ENCODE results near the gene TSHZ2. TPM values are rescaled to one million over a fixed set of nuclear protein-coding genes. Genes with fewer than 3 reads are reported as not detected.

Gene TSHZ2
- total RNA-seq, 2 experiments from 2014 or later, result 8.1 to 9.2 TPM

DNA sequence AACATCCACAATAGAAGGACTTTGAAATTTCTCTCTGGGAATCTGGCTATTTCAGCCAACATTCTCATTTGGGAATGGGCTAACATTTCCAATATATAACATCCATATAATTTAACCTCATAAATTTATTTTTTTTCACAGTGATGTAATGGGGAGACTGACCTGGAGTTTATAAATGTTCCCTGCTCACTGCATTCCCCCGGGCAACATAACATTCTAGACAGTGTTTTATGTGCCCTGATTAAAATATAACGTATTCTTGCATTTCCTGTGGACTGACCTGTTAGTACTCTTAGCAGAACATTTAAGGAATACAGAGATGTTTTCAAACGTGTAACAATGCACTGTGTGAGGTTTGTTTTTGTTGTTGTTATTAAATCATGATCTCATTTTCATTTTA is 20.9 kb downstream of the TSHZ2 start:
- DNase-seq, result no peak
- no peak overlapping the region for H3K4me3 Mint-ChIP-seq
- H3K27ac Mint-ChIP-seq, result peak overlapping the region; percentile 5
- H3K4me1 Mint-ChIP-seq, result peaks cover 15% of the 10 kb centered on the region
- no peaks in the 10 kb centered on the region for H3K36me3 Mint-ChIP-seq (ENCODE audit: low read depth)
- ChIA-PET POLR2A (no interaction called here), CTCF (interaction anchor here (1.6 kb wide), 1 partner anchor 9 kb away, joined by 4 read pairs; no protein-coding TSS in a partner anchor)
- no peaks in the 10 kb centered on the region for H3K9me3 Mint-ChIP-seq
- H3K27me3 Mint-ChIP-seq, result no peaks in the 10 kb centered on the region

DNA sequence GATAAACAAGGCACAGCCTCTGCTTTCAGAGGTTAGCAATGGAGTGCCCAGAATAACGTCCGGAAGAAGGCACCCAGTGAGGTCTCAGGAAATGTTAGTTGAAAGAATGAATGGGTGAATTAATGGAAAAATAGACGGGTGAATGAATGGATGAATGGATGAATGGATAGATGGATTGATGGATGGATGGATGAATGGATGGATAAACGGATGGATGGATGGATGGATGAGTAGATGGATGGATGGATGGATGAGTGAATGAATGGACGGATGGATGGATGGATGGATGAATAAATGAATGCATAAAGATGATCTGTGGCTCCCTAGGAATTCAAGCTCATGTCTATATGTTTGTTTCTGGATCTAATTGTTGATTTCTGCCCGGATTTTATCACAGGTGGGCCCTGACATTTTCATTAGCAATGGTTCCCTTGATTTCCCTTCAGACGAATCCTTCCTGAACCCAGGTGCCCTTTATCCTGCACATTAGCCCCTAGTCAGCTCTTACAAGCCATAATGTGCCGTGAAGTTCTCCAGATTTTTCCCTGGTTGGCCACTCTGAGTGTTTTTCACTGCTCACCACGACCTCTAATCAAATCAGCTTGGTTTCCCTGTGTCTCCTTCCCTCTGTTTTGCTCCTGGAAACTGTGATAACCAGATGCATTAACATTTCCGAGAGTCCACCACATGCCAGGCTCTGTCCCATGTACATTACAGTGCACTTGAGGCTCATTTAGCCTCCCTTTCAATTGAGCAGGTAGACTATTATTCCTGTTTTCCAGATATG is 22.2 kb downstream of the TSHZ2 start:
- H3K27ac Mint-ChIP-seq, result no peak overlapping the region
- no peak overlapping the region for H3K4me3 Mint-ChIP-seq
- H3K4me1 Mint-ChIP-seq, result peaks cover 20% of the 10 kb centered on the region
- no peaks in the 10 kb centered on the region for H3K9me3 Mint-ChIP-seq
- DNase-seq, result no peak
- ChIA-PET CTCF (no interaction called here), POLR2A (no interaction called here)
- no peaks in the 10 kb centered on the region for H3K36me3 Mint-ChIP-seq (ENCODE audit: low read depth)
- no peaks in the 10 kb centered on the region for H3K27me3 Mint-ChIP-seq

DNA sequence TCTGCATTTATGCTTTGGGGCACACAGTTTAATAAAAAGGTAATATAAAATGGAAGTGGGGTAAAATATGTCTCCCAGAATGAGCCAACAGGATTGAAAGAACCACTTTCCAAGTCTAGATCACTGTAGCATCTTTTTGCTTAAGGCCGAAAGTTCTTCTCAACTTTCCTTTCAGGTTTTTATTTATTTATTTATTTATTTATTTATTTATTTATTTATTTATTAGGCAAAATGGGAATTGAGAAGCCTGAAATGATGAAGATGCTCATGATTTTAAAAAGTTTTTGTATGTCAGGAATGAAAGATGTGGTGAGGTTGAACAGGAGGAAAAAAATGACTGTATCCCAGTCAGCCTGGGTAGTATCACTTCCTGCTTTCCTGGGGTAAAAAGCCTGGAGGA is 24.0 kb downstream of the TSHZ2 start:
- no peak overlapping the region for H3K27ac Mint-ChIP-seq
- no peaks in the 10 kb centered on the region for H3K27me3 Mint-ChIP-seq
- POLR2A ChIA-PET, result interaction anchor here (0.9 kb wide), 1 partner anchor 195 kb away, joined by 5 read pairs; no protein-coding TSS in a partner anchor
- DNase-seq, result no peak
- H3K4me3 Mint-ChIP-seq, result no peak overlapping the region
- H3K4me1 Mint-ChIP-seq, result peaks cover 34% of the 10 kb centered on the region
- CTCF ChIA-PET, result no interaction called here
- no peaks in the 10 kb centered on the region for H3K9me3 Mint-ChIP-seq
- no peaks in the 10 kb centered on the region for H3K36me3 Mint-ChIP-seq (ENCODE audit: low read depth)

DNA sequence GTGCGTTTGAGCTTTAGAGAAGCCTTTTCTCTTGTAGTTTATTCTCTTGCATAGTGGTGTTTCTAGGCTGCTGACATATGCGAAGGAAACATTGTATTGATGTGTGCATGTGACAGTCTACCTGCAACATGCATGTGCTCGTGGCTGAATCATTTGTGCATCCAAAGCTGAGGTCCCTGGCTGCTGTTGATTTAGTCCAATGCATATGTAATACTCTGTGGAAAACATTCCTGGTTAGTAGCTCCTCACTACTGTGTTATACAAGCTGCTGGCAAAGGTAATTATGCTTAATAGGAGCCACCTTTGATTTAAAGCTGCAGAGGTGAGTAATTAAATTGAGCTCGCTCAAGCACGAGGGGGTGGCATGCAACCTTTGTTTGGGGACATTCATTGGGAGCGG is 24.5 kb downstream of the TSHZ2 start:
- H3K27ac Mint-ChIP-seq, result no peak overlapping the region
- H3K9me3 Mint-ChIP-seq, result no peaks in the 10 kb centered on the region
- H3K27me3 Mint-ChIP-seq, result no peaks in the 10 kb centered on the region
- CTCF ChIA-PET, result no interaction called here
- H3K36me3 Mint-ChIP-seq (ENCODE audit: low read depth), result no peaks in the 10 kb centered on the region
- no peak for DNase-seq
- POLR2A ChIA-PET, result interaction anchor here (0.9 kb wide), 1 partner anchor 196 kb away, joined by 5 read pairs; no protein-coding TSS in a partner anchor
- H3K4me1 Mint-ChIP-seq, result peaks cover 39% of the 10 kb centered on the region
- no peak overlapping the region for H3K4me3 Mint-ChIP-seq

DNA sequence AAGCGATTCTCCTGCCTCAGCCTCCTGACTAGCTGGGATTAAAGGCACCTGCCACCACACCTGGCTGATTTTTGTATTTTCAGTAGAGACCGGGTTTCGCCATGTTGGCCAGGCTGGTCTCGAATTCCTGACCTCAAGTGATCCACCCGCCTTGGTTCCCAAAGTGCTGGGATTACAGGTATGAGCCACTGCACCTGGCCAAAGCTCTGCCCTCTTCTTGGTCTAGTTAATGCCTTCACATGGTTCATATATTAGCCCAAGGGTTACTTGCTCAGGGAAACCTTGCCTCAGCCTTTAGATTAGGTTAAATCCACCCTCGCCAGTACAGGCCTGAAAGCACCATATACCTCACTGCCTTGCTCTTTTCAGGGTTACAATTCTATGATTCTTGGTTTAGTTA is 26.1 kb downstream of the TSHZ2 start:
- ChIA-PET POLR2A (no interaction called here), CTCF (no interaction called here)
- H3K4me1 Mint-ChIP-seq, result peaks cover 47% of the 10 kb centered on the region
- no peak for DNase-seq
- no peak overlapping the region for H3K27ac Mint-ChIP-seq
- H3K4me3 Mint-ChIP-seq, result no peak overlapping the region
- no peaks in the 10 kb centered on the region for H3K27me3 Mint-ChIP-seq
- H3K9me3 Mint-ChIP-seq, result no peaks in the 10 kb centered on the region
- no peaks in the 10 kb centered on the region for H3K36me3 Mint-ChIP-seq (ENCODE audit: low read depth)

DNA sequence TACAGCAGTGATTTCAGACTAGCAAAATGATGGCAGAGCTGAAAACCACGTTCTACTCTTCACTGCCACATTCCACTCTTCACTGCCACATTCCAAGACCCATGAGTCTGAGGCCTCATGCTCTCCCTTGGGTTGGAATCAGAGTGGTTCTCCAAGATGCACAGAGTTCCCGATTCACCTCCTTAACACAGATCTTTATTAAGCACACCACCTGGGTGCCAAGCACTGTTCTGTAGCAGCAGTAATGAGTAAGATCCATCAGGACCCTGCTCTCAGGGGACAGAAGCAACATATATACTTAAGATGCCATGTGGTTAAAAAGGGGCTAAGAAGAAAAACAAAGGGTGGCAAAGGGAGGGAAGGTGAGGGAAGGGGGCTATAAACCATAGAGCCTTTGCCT is 26.9 kb downstream of the TSHZ2 start:
- peaks cover 46% of the 10 kb centered on the region for H3K4me1 Mint-ChIP-seq
- DNase-seq, result no peak

DNA sequence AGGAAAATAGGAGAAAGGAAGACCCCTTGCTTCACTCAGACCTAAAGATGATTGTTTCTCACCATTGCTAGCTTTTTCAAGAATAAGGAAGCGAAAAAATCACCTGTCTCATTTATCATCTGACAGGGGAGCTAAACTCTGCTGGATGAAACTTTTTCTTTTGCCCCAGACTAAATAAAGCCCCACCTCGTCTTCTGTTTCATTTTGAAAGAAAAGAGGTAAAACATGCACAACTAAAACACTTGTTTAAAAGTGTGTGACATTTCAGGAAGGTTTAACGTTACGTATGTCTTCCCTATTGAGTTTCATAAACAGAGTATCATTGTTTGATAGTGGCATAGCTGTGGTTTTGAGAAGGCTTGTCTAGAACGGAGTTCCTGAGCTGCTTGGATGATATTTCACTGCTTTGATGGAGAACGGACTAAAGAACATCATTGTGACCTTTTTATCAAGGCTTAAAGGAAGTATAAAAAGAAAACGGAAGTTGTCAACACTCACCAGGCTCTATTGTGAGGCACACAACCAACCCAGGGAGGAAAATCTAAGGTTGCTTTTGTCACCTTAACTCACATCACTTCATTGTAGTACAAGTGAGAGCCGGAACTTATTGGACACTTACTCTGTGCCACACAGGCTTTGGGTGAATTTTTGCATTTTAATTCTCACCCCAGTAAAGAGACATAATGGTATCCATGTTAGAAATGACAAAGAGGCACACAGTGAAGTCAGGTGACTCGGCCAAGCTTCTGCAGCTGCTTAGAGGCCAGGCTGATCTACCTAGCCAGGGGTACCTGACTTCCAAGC is 29.5 kb downstream of the TSHZ2 start:
- H3K4me1 Mint-ChIP-seq, result peaks cover 45% of the 10 kb centered on the region
- peak; percentile 10 for DNase-seq
- POLR2A ChIA-PET, result interaction anchor here (0.6 kb wide), 2 partner anchors 23 to 38 kb away, joined by 3 read pairs; no protein-coding TSS in a partner anchor
- H3K9me3 Mint-ChIP-seq, result no peaks in the 10 kb centered on the region
- peak overlapping the region; percentile 96 for H3K27ac Mint-ChIP-seq
- H3K36me3 Mint-ChIP-seq (ENCODE audit: low read depth), result peaks cover 4% of the 10 kb centered on the region
- CTCF ChIA-PET, result interaction anchor here (0.6 to 1.5 kb wide), 4 partner anchors 11 to 475 kb away, joined by 3 read pairs; no protein-coding TSS in a partner anchor
- no peaks in the 10 kb centered on the region for H3K27me3 Mint-ChIP-seq
- peak overlapping the region; percentile 61 for H3K4me3 Mint-ChIP-seq

More for the DNA sequence above, 26.9 kb downstream of the TSHZ2 start:
- POLR2A ChIA-PET, result no interaction called here
- H3K36me3 Mint-ChIP-seq (ENCODE audit: low read depth), result peaks cover 2% of the 10 kb centered on the region
- H3K27ac Mint-ChIP-seq, result peak overlapping the region; percentile 32
- no peaks in the 10 kb centered on the region for H3K9me3 Mint-ChIP-seq
- H3K4me3 Mint-ChIP-seq, result no peak overlapping the region
- H3K27me3 Mint-ChIP-seq, result no peaks in the 10 kb centered on the region
- CTCF ChIA-PET, result no interaction called here

DNA sequence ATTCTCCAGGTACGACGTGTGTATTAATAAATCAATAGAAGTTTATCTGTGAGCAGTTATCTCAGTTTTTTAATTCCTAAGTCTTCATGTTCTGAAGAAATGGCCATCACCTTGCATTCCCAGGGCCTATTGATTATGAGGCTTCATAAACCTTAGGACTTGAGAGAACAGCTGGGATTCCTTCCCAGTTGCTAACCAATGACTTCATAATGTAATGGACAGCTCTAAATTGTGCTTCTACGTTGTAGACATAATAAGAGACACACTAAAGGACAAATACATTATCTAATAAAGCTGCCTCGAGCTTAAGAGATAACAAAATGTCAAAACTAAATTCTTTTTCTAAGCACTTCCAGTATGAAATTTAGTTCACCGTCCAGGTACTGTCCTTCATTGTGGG is 30.6 kb downstream of the TSHZ2 start:
- CTCF ChIA-PET, result interaction anchor here (1.1 to 1.6 kb wide), 2 partner anchors 11 to 19 kb away, joined by 3 read pairs; no protein-coding TSS in a partner anchor
- Mint-ChIP-seq H3K27me3 (no peaks in the 10 kb centered on the region), H3K27ac (peak overlapping the region; percentile 46), H3K36me3 (ENCODE audit: low read depth) (peaks cover 4% of the 10 kb centered on the region), H3K4me3 (no peak overlapping the region), H3K9me3 (no peaks in the 10 kb centered on the region), H3K4me1 (peaks cover 50% of the 10 kb centered on the region)
- DNase-seq, result no peak
- POLR2A ChIA-PET, result no interaction called here

DNA sequence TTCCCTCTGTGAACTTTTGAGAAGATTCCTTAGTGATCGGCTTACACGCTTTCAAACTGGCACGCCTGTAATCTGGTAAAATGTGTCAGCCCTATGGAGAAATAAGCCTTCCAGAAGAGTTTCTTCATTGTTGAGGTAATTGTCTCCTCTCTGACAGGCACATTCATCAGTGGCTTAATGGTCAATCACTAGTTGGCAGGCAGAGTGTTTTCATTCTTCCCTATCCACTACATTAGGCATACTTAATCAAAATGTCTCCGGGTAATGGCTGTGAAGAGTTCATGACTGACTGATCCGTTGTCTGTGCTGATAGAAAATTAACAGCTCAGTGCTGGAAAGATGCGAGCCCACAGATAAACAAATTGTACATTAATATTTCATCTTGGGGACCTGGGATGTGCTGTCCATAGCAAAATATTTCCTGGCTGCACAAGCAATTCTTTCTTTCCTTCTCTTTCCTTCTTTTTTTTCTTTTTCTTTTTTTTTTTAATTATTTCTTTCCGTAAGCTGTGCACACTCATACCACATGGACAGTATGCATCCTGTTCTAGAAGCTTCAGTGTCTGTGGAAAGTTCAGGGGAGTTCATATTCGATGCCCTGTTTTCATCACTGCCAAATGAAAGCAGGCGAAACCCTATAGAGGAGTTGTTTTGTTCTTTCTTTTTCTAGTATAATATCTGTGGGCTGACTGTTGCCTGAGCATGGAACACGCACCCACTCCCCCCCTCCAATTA is 31.4 kb downstream of the TSHZ2 start:
- H3K9me3 Mint-ChIP-seq, result no peaks in the 10 kb centered on the region
- ChIA-PET CTCF (interaction anchor here (1.1 to 1.6 kb wide), 2 partner anchors 10 to 18 kb away, joined by 3 read pairs; no protein-coding TSS in a partner anchor), POLR2A (no interaction called here)
- H3K4me3 Mint-ChIP-seq, result no peak overlapping the region
- peaks cover 4% of the 10 kb centered on the region for H3K36me3 Mint-ChIP-seq (ENCODE audit: low read depth)
- peak overlapping the region; percentile 50 for H3K27ac Mint-ChIP-seq
- H3K4me1 Mint-ChIP-seq, result peaks cover 45% of the 10 kb centered on the region
- DNase-seq, result no peak
- no peaks in the 10 kb centered on the region for H3K27me3 Mint-ChIP-seq

DNA sequence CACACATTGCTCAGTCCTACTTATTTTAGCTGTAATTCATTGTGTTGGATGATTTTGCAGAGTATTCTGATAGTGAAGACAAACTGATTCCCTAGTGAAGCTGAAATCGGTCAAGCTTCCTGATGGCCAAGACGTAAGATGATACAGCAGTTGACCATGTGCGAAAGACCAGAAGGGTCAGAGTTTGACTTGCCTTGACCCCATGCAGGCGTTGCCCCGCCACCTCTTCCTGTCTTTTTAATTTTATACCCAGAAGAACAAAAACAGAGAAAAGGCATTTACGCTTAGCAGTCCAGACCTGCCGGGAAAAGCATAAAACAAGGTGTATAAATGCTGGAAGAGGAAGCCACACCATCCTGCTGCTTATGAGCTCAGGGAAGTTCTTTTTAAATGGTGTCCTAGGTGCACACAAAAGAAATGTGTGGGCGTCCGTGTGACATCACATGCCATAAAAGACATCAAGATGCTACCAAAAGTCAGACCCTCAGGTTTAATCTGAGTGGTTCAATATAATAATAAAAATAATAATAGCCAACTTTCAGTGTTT is 32.2 kb downstream of the TSHZ2 start:
- POLR2A ChIA-PET, result no interaction called here
- peaks cover 4% of the 10 kb centered on the region for H3K36me3 Mint-ChIP-seq (ENCODE audit: low read depth)
- no peaks in the 10 kb centered on the region for H3K27me3 Mint-ChIP-seq
- no peak overlapping the region for H3K4me3 Mint-ChIP-seq
- peaks cover 43% of the 10 kb centered on the region for H3K4me1 Mint-ChIP-seq
- no peaks in the 10 kb centered on the region for H3K9me3 Mint-ChIP-seq
- CTCF ChIA-PET, result no interaction called here
- H3K27ac Mint-ChIP-seq, result no peak overlapping the region
- no peak for DNase-seq

DNA sequence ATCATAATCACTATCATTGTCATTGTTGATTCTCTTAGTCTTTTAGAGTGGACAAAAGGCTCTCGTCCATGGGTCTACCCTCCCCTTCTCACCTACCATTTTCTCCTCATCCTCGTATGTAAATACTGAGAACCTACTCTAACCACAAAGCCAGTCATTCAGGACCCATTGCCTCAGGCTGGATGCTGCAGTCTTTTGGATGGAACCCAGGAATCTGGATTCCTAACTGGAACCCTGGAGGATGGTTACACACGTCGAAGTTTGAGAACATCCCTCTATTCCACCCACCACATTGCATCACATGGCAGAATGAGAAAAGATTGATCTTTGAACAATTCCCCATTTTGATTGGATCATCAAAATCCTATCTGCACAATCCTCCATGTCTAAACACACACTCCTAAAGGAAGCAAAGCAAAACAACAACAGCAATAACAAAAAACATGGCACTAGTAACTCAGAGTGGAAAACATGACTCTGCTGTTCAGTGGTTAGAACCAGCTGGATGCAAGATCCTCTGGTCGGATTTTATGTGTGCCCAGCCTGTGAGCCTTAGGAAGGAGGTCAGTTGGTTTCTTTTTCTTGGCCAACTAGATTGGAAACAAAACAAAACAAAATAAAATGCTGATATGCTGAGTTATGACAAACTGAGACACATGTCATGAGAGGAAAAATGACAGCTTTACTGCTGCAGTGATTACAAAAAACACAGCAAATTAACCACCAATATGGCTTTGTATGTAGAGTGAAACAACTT is 38.0 kb downstream of the TSHZ2 start:
- Mint-ChIP-seq H3K27ac (no peak overlapping the region), H3K4me1 (peaks cover 20% of the 10 kb centered on the region), H3K9me3 (peaks cover 16% of the 10 kb centered on the region), H3K27me3 (no peaks in the 10 kb centered on the region), H3K4me3 (no peak overlapping the region), H3K36me3 (ENCODE audit: low read depth) (peaks cover 12% of the 10 kb centered on the region)
- no peak for DNase-seq
- POLR2A ChIA-PET, result no interaction called here
- CTCF ChIA-PET, result interaction anchor here (1.2 kb wide), 1 partner anchor 10 kb away, joined by 3 read pairs; no protein-coding TSS in a partner anchor

DNA sequence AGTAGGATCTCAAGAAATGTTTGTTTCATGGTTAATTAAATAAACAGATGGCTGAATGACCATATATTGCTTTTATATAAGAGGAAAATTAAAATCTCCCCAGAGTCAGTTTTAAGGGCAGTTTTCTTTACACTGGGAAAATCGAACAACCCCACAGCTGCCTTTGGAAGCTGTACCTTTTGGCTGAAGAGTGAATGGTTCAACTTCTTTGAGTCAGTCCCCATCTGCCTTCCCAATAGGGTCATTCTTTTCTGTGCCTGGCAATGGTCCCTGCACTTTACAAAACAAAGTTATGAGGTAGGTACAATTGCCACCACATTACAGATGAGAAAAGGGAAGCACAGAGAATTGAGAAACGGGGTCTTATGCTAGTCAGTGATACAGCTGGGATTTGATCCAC is 39.5 kb downstream of the TSHZ2 start:
- POLR2A ChIA-PET, result no interaction called here
- Mint-ChIP-seq H3K4me3 (no peak overlapping the region), H3K9me3 (peaks cover 24% of the 10 kb centered on the region), H3K27me3 (no peaks in the 10 kb centered on the region), H3K27ac (no peak overlapping the region), H3K36me3 (ENCODE audit: low read depth) (peaks cover 15% of the 10 kb centered on the region), H3K4me1 (peaks cover 19% of the 10 kb centered on the region)
- DNase-seq, result no peak
- CTCF ChIA-PET, result no interaction called here
